ENCODE results near the gene SUSD3.

Gene SUSD3

DNA sequence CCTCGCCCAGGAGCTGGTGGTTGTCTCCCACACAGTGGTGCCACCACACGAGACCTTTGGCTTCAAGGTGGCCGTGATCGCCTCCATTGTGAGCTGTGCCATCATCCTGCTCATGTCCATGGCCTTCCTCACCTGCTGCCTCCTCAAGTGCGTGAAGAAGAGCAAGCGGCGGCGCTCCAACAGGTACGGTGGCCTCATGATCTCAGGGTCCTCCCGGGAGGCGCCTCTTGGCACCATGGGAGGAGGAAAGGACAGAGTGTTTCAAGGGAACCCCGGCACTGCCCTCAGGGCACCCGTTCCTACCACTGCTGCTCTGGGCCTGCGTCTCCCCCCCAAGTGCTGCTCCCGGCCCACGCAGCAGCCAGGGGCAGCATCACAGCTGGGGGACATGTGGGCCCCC is 19.3 kb downstream of the SUSD3 start:
- no peak for DNase-seq

DNA sequence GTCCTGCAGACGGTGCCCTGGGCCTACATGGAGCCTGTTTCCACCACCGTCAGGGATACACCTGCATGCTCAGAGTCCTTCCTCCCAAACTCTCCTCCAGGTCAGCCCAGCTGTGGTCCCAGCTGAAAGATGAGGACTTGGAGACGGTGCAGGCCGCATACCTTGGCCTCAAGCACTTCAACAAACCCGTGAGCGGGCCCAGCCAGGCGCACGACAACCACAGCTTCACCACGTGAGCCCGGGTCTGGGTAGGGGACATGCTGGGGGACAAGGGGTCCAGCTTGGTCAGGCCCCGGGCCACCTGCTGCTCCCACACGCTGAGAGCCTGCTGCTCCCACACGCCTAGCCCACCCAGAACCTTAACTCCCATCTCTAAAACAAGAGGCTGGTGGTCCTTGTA is 20.9 kb downstream of the SUSD3 start:
- no peak for DNase-seq

DNA sequence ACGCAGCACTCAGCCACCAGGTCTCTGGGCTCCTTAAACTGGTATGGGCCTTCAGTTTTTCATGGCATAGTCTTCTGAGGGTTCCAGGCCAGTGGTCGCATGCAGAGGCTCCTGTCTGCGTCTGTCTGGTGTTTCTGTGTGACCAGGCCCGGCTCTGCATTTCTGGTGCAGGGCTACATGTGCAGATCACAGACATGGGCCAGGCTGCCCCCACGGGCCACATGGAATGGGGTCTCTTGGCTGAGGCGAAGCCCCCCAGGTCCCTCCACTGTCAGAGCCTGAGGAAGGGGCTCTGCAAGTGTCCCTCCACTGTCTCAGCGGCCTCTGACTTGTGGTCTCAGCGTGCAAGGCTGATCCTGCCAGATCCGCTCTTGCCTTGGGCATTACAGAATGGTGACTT is 21.9 kb downstream of the SUSD3 start:
- no peak for DNase-seq

DNA sequence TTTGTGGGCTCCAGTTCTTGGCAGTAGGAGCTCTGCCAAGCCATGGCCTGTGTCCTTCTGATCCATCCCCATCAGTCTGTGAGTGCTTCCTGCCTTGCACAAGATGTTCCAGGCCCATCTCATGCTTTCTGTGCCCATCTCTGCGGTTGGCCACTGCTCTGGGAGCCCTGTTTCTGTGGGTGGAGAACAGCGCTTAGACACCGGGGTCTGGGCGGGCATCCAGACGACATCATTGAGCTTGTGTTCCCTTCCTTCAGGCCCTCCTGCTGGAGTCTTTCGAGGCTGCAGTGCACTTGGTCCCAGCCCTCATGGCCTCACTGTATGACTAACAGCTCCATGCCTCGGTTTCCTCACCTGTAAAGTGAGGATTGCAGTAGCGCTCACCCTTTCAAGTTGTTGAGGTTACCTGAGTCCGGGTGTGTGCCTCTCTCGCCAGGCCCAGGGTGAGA is 22.6 kb downstream of the SUSD3 start:
- no peak for DNase-seq

DNA sequence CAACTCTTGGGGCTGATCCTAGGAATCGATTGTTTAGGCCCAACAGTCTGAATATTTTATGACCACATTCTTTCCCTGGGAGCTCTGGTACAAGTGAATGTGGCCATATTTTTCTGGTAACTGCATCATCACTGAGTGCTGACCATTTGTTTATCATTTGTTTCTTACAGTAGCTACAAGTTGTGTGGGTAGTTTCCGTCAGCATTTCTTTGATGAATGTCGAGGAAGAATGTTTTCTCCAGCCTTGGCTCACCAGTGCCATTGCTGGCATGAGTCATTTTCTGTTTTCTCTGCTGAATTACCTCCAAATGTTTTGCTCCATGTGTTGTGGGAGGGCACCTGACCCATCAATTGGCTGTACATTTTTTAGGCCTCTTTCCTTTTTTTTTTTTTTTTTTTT is 23.4 kb downstream of the SUSD3 start:
- DNase-seq: no peak

DNA sequence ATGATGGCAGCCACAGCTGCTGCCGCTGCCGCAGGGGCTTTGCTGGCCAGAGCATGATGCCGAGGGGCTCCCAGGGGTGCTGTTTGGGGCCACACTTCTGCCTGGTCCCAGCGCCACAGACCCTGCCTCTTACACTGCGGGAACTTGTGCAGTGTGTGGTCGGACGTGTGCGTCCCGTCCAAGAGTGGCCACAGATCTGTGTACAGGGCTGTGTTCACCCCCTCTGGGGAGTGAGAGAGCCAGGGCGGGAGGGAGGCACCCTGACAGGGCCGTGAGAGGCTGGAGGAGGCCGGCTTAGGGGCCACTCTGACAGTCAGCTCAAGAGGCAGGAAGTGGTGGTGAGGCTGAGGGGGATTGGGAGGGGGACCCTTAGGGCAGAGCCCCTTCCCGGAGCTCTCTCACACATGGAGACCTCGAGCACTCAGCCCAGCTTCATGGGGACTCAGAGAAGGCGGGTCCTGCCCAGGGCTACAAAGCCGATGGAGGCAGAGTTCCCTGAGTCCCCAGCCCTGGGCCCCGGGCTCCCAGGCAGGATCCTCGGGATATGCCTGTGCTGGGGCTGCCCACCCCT is 24.4 kb downstream of the SUSD3 start:
- no peak for DNase-seq

DNA sequence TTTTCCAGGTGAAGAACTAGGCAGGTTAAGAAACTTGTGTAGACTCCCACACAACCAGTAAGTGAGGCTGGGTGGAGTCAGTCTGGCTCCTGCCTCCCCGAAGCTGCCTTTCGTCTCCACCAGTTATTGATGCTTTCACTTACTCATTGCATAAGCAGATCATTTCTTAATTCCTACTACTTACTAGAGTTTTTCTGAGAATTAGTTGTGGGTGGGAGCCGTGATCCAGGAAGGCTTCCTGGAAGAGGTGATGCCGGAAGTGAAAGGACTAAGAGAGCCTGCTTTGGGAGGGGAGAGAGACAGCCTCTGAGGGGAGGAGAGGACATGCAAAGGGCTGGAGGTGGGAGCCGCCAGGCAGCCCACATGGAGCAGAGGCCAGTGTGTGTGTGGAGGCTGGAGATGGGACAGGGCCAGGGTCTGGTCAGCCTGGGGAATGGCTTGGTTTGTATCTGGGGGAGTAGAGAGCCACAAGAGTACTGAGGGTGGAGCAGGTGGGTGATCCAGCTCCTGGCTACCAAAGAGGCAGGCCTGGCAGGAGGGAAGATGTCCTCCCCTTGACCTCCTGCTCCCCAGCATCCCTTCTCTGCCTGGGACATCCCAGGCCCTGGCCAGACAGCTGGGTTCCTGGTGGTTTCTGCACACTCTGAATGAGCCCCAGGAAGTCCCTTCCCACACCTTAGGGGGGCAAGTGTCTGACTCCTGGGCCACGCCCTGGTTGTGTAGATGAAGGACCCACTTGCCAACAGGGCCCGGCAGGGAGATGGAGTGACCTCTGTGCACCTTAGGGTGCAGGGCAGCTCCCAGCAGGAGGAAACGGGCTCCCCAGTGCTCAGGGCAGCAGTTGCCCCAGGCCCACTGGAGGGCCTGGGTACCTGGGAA is 25.3 kb downstream of the SUSD3 start:
- no peak for DNase-seq

DNA sequence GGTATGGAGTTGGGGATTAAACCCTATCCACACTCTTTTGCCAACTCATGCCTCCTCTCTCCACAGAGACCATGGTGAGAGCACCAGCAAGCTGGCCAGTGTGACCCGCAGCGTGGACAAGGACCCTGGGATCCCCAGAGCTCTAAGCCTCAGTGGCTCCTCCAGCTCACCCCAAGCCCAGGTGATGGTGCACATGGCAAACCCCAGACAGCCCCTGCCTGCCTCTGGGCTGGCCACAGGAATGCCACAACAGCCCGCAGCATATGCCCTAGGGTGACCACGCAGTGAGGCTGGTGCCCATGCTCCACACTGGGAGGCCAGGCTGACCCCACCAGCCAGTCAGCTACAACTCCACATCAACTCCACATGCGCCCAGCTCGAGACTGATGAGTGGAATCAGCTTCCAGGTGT is 26.0 kb downstream of the SUSD3 start:
- no peak for DNase-seq

DNA sequence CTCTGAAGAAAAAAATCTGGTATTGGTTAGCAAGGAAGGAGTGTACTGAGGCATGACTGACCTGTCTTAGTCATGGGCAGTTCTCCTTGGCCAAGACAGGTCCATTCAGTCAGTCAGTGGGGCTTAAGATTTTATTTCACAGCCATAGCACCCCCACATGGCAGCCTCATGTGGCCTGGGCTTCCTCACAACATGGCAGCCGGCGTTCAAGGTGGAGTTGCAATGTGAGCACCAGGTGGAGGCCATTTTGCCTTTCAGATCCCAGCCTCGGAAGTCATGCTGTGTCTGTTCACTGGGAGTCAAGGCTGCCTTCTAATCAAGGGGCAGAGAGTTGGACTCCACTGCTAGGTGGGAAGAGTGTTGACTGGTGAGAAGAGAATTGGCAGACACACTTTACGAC is 27.2 kb downstream of the SUSD3 start:
- no peak for DNase-seq

DNA sequence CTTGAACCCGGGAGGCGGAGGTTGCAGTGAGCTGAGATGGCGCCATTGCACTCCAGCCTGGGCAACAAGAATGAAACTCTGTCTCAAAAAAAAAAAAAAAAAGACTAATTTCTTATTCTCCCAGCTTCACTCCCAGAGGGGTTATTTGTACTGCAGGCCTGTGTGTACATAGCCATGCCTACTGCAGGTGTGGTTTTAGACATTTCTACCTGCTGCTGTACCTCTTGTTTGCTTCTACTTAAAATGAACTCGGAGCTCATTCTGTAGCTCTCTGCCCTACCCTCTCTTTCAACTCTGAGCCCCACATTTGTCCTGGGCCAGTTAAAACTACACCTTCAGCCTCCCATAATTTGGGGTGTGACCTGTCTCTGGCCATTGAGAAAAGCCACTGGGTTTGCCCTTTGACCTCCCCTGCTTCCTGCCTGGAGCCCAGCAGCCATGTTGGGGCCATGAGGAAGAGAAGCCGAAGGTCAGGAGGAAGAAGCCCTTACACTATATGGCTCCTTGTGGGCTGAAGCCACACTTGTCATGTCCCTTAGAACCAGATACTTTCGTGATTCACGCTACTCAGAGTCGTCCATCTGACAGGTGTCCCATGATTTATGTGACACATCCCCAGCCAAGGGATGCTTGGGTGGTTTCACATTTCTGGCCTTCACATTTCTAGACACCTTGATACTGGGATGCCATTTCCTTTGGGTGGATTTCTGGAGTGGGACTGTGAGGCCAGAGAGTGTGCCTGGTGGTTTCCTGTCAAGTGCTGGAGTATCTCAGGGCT is 28.1 kb downstream of the SUSD3 start:
- no peak for DNase-seq

DNA sequence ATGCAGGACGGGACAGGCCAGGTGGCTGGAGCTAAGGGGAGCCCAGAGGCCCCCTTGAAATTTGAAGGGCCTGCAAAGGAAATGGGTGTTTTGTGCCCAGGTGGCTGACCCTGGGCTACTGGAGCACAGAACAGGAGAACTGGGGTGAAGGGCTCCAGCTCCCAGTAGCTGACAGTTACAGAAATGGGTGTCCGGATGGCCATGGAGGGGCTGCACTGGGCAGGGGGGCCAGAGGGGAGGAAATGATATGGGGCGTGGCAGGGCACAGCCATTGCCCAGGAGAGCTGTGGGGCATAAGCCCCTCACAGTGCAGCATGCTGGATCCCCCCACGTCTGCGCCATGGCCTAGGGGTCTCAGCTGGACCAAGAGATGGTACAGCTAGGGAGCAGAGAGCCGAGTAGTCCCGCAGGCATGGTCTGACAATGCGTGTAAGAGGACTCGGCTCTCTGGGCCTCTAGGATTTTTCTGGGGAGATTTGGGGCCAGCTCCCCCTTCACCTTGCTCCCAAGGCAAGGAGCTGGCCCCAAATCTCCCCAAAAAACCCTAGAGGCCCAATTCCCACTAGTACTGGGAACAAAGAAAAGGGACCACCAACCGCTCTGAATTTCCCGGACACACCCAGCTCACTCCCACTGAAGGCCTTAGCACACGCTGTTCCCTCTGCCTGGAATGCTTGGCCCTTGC is 29.6 kb downstream of the SUSD3 start:
- no peak for DNase-seq

DNA sequence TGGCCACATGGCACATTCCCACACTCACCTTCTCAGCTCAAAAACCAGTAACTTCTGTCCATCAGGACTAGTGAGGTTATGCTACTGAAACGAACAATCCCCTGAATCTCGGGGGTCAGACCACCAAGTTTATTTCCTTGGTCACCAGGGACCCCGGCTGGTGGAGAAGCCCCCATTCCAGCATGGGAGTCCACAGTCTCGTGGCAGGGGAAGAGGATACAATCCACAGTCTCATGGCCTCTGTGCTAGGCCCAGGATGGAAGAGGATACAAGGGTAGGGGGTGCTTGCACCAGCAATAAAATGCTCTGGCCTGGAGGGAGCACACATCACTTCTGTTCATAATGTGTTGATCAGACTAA is 30.1 kb downstream of the SUSD3 start:
- DNase-seq: no peak

DNA sequence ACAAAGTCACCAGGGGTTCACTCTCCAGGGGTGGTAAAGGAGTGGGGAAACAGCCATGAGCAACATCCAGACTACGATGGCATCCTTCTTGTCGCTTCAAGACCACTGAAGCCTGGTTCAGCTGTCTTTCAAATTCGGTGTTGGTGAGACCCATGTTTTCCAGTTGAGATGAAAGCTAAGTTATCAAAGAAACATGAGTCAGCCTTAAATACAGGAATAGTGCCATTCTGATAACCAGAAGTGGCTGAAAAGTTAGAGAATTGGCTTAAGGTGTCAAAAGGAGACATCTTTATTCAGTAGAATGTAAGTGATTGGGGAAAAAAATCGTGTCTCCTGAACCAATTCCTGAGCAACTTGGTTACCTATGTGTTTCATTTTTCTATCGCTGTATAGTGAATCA is 30.5 kb downstream of the SUSD3 start:
- DNase-seq: no peak

DNA sequence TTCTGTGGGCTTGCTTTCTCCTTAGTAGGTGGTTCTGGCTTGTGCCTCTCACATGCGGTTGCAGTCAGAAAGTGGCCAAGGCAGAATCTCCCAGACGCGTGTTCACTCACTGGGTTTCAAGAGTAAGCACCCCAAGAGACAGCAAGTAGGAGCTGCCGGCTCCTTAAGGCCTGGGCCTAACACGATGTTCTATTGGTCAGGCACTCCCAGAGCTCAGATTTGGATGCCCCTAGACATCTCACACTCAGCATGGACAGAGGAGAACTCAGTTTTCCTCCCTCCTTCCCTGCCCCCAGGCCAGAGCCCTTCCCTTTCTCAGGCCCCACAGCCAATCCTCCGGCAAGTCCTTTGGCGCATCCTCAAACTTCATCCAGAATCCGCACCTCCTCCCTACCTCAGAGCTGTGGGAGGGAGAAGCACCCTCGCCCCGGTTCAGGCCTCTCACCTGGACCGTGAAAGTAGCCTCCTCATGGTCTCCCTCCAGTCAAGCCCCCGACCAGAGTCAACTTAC is 31.0 kb downstream of the SUSD3 start:
- DNase-seq: no peak

DNA sequence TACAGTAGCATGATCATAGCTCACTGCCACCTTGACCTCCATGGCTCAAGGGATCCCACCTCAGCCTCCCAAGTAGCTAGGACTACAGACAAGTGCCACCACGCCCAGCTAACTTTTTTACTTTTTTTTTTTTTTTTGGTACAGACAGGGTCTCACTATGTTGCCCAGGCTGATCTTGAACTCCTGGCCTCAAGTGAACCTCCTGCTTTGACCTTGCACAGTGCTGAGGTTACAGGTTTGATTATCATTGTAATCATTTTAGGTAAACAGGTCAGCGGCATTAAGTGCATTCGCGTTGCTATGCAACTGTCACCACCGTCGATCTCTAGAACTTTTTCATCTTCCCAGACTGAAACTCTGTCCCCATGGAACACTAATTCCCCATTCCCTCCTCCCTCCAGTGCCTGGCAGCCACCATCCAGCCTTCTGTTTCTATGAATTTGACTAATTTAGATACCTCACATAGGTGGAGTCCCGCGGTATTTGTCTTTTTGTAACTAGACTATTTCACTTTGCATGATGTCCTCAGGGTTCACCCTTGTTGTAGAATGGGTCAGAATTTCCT is 31.7 kb downstream of the SUSD3 start:
- no peak for DNase-seq

DNA sequence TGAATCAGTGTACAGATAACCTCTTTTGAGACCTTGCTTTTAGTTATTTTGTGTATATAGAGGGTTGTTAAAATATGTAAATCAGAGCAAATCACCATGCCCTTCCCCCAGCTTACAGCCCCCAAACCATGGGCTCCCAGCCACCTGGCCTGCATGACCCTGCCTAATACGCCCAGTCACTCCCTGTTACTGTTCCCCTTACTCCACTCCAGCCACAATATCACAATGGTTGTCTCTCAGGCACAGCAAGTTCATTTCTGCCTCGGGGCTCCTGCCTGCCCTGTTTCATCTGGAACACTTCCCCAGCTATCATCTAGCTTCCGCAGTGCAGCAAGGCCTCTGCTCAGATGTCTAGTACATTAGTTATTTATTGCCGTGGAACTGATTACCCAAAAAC is 32.6 kb downstream of the SUSD3 start:
- DNase-seq: no peak

DNA sequence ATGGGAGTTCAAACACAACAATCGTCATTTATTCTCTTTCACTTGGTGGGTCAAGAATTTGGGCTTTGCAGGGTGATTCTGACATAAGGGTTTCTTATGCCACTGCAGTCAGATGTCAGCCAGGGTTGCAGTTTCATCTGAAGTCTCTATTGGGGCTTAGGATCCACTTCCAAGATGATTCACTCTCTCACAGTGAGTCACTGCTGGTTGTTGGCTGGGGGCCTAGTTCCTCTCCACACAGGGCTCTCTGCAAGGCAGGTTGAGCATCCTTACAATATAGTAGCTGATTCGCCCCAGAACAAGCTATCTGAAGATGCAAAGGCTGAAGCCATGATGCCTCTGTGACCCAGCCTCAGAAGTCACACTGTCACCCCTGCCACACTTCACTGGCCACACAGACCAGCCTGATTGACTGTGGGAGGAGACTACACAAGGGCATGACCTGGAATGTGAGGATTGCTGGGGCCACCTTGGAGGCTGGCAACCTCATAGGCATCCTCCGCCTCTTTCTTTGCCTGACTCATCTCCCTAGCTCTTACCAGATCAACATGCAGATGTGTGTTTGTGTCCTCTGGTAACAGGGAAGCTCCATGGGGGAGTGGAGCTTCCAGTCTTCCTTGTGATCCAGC is 33.1 kb downstream of the SUSD3 start:
- DNase-seq: no peak

DNA sequence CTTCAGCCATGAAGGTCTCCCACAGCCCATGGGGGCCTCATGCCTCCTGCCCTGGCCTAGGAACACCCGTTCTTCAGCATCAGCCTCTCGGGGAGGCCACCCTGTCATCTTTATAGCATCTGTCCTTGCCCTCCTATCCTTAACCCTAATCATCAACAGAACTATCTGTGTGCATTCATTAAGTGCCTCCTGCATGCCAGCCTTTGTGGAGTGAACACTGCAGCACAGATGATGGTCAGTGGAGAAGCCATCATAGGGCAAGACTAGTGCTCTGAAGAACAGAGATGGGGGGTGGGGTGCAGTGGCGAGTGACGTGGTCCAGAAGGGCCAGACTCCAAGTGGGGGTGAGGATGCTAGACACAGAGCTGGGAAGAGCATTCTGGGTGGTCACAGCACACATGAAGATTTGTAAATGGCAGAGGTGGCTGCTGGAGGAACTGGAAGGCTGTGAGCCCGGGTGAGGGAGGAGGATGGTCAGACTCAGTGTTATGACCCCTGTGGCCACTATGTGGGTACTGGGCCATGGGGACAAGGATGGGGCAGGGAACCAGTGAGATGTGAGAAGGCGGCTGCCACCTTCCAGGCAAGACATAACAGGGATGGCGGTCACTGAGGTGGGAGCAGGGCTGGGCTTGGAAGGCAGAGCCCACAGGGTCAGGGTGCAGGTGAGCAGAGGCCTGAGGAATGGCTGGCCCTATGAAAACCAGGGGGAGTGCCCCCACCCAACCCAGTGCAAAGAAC is 33.9 kb downstream of the SUSD3 start:
- no peak for DNase-seq

DNA sequence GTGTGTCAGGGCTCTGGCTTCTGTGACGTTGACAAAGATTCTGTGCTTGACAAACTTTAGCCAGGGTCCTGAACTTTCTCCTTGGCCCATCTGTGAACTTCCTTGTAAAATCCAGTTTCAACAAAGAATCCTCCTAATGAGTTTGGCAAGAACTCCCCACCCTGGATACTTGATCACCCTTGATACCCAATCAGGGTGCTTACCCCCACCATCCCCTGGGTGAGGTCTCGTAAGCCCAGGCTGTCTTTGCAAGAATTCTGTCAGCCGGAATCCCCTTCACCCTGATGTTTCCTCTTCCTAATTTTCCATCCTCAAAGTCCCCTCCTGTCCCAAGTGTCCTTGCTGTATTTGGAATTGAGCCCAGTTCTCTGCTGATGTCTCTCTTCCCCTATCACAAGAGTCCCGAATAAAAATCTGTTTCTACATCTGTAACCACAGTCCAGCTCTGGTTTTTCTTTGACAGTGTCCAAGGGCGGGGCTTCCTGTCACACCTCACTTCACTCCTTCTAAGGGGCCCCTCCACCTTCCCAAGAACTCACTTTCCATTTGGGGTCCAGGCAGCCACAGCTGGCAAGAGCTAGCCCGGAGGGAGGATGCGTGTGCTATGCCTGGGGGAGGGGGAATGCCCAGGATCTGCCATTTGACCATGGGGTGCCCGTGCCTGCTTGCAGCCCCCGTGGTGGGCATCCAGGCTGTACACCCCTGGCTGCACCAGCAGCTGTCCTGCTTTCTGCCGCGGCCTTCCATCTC is 34.8 kb downstream of the SUSD3 start:
- no peak for DNase-seq

DNA sequence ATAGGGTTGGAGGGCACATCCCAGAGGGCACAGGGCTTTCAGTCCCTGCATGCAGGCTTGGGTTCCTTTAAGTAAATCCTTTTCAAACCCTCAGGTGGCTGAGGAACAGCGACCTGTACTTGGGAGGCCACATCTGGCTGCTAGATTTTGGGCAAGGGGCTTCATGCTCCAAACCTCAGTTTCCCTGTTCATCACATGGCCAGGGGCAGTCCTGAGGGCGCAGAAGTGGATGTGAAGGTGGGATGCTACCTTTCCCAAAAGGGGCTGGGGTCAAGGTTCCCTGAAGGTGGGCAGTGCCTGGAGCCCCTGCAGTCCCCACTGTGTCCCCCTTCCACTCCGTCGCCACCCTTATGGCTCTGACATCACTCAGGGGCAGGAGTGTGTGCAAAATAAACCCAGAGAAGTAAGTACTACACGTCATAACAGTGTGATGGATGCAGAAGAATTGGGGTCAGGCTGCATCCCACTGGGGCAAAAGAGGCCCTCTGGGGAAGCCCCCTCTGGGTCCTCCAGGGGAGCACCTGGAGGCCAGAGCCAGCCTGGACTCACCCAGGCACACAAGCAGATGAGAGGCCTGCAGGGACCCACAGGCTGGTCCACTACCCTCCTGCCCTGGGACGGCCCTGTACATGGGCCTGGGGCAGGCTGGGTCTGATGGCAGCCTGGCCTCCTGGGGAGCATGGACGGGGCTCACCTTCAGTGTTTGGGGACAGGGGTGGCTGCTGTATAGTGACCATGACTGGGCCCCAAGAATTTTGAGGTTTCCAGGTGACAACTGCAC is 35.6 kb downstream of the SUSD3 start:
- no peak for DNase-seq
